HG03575 (cell line): ENCODE results near the gene ATF1.
"Not testable (repeated sequence)": the region's sequence is repeated elsewhere in the genome, so short reads cannot be mapped to it uniquely, and the experiment has no call there.

Source experiments
- ATAC-seq: cut with Tn5 transposase; IDR thresholded peaks from one replicate; pipeline ENCODE4 v1.9.1; 2021; ENCODE audit not compliant: unreplicated experiment, insufficient number of reproducible peaks, low FRiP score; ENCODE audit errors: extremely low read depth

The ATF1 gene

DNA sequence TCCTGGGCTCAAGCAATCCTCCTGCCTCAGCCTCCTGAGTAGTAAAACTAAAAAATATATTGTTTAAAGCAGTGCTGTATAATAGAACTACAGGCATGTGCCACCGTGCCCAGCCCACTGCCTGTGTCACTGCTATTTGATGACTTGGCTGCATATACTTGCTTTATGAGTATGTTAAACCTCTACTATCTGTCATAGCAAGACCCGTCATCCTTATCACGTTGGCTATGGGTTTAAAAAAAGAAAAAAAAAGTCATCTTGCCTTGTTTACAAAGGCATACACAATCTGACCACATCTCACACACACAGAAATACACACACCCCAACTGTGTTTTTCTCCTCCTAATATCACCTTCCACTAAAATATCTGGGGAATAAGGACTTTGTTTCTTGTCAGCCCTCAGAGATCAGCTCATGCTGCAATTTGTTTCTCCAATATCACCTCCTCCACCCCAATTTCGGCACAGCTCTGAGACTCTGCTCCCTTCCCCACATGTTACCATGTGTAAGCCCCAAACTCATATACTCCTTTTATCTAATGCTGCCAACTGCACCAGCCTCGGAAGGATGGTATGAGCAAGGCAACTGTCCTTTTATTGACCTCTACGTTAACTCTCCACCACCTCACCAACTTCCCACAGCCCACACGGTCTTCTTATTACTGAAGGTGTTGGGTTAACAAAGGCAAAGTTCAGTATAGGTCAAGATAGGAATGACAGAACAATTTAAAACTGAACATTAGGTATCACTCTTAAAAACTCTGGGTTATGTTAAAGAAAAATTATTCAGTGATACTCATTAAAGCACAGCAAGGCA, 78.0 kb downstream of the ATF1 start:
- ATAC-seq: no peak

DNA sequence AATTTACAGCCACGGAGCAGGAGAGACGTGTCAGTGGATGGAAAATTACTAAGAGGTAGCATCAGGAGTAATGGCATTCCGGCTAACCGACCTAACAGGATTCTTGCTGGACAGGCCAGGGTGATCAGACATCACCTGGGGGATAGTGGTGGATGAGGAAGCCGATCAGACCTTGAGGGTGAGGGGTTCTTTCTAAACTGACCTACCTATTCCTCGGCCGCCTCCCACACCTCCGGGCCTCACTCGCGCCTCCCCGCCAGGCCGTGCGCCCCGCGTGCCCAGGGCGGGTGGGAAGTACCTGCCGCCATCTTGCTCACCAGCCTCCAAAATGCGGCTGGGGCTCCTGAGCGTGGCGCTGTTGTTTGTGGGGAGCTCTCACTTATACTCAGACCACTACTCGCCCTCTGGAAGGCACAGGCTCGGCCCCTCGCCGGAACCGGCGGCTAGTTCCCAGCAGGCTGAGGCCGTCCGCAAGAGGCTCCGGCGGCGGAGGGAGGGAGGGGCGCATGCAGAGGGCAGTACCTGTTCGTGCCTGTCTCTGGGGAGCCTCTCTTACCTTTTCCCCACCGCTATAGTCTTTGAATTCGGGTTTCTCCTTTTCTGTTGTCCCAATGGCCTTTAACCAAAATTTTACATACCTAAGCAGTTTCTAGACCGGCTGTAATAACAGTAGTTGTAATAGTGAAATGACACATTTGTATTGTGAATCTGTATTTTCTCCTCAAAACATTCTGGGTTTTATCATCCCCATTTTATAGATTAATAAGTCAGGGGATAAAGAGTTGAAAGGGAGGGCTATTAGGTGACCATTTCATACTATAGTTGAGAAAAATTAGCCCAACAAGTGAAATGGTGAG, 79.0 kb downstream of the ATF1 start, which contains the start of gene TMPRSS12:
Gene TMPRSS12, plus strand, starts transcription at position 290 of the 857 bp plus-strand sequence. Its CDS starts 39 bp downstream, at position 329.
- no peak for ATAC-seq

DNA sequence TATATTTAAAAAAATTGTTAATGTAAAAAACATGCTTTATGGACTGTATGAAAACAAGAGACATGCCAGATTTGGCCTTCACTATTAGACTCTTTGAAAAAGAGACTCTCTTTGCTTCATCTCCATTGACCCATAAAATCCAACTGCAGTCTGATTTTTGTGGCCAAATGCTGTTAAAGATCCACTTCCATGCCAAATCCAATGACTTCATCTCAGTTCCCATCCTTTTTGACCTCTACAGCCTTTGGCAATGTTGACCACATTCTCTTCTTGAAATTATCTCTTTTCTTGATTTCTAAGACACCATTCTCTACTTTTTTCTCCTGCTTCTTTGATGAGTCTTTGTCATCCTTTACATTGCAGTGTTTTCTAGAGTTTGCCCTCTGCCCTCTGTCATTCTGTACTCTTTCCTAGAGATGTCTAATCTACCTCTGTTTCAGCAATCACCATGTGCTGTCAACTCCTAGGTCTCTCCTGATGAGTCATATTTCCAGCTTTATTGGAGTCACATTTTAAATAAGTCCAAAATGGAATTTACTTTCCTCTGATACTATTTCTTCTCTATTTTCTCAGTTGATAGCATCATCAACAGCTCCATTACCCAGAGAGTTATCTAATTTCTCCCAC, 81.2 kb downstream of the ATF1 start:
- ATAC-seq: no peak

DNA sequence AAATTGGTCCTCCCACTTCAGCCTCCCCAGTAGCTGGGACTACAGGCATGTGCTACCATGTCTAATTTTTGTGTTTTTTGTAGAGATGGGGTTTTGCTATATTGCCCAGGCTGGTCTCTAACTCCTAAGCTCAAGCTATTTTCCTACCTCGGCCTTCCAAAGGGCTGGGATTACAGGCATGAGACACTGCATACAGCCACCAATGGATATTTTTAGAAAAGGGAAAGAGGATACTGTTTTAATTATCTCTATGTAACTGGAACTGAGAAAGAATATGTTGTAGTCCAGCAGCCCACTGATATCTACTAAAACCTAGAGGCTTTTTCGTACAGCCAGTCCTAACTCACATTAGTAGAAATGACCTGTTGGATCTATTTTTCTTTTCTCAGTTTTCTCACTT, 85.1 kb downstream of the ATF1 start:
- ATAC-seq: no peak

DNA sequence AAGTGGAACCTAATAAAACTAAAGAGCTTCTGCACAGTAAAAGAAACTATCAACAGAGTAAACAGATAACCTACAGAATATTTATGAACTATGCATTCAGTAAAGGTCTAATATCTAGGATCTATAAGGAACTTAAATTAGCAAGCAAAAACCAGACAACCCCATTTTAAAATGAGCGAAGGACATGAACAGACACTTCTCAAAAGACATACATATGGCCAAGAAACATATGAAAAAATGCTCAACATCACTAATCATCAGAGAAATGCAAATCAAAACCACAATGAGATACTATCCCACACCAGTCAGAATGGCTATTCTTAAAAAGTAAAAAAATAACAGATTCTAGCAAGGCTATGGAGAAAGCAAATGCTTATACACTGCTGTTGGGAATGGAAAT, 91.3 kb downstream of the ATF1 start:
- not testable (repeated sequence) for ATAC-seq

DNA sequence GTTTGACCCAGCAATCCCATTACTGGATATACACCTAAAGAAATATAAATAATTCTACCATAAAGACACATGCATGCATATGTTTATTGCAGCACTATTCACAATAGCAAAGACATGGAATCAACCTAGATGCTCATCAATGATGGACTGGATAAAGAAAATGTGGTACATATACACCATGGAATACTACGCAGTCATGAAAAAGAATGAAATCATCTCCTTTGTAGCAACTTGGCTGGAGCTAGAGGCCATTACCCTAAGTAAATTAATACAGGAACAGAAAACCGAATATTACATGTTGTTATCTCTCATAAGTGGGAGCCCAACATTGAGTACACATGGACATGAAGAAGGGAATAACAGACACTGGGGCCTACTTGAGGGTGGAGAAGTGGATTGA, 91.8 kb downstream of the ATF1 start:
- not testable (repeated sequence) for ATAC-seq

DNA sequence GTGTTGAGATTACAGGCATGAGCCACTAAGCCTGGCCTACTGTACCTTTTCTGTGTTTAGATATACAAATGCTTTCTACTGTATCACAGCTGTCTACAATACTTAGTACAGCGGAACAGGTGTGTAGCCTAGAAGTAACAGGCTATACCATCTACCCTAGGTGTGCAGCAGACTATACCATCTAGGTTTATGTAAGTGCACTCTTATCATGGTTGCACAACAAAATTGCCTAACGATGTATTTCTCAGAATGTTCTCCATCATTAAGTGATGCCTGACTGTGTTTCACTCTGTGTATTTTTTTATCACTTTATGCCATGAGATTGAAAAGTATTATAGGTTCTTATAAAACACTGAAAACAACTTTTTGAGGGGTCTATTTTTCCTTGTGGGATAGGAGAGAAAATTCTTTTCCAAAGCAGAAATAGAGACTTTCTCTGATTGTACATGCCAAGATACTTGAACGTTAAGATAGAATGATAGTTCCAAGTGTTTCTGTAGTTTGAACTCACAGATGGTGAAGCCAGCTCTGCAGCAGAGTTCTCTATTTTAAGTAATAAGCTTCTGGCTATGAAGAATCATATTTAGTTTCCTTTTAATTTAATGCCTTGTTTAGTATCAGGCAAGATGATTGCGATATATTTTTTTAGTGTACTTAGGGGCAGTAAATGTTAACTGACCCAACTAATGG, 95.9 kb downstream of the ATF1 start:
- ATAC-seq: no peak

DNA sequence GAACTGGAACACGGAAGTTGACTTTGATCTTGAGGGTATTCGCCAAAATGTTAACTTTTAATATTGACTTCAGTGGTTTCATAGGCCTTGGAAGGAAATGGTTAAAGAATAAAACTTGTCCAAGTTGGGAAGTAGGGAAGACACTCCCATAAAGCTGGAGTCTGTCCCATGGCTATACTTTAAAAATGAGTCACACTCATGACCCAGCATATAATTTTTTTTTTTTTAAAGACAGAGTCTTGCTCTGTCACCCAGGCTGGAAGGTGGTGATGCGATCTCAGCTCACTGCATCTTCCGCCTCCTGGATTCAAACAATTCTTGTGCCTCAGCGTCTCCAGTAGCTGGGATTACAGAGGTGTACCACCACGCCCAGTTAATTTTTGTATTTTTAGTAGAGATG, 98.4 kb downstream of the ATF1 start:
- no peak for ATAC-seq

DNA sequence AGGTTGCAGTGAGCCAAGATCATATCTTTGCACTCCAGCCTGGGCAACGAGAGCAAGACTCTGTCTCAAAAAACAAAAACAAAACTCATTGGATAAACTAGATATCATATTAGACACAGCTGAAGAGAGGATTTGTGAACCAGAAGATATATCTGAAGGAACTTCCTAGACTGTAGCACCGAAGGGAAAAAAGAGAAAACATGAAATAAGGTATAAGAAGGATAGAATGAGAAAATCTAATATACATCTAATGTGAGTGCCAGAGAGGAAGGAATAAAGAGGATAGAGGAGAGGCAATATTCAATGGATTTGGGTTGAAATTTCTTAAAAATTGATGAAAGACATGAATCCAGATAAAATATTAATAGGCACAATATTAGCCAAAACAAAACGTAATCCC, 101.4 kb downstream of the ATF1 start:
- ATAC-seq: no peak

DNA sequence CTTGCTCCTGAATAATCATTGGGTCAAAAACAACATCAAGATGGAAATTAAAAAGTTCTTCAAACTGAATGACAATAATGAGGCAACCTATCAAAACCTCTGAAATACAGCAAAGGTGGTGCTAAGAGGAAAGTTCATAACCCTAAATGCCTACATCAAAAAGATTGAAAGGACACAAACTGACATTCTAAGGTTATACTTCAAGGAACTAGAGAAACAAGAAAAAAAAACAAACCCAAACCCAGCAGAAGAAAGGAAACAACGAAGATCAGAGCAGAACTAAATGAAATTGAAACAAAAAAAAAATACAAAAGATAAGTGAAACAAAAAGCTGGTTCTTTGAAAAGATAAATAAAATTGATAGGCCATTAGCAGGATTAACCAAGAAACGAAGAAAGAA, 105.0 kb downstream of the ATF1 start:
- ATAC-seq: not testable (repeated sequence)
